Measurements from ENCODE around the gene NAA16.

The NAA16 gene

GRCh38 chr13:41299316-41300094 is 11.6 kb upstream of the NAA16 start:
- H3K4me3 ChIP-seq (ENCODE audit: low read length) = no peak overlapping the region
- no peak for DNase-seq (ENCODE audit: low read depth, low spot score)

- DNase-seq (ENCODE audit: low read depth, low spot score) = no peak
Observed at GRCh38 chr13:41302743-41303142, 8.3 kb upstream of the NAA16 start.

GRCh38 chr13:41304551-41304950 is 6.5 kb upstream of the NAA16 start:
- DNase-seq (ENCODE audit: low read depth, low spot score) = no peak
- no peak overlapping the region for H3K4me3 ChIP-seq (ENCODE audit: low read length)

More at GRCh38 chr13:41302743-41303142, 8.3 kb upstream of the NAA16 start:
- no peak overlapping the region for H3K4me3 ChIP-seq (ENCODE audit: low read length)

GRCh38 chr13:41306271-41307145 is 4.6 kb upstream of the NAA16 start:
- no peak overlapping the region for H3K4me3 ChIP-seq (ENCODE audit: low read length)
- no peak for DNase-seq (ENCODE audit: low read depth, low spot score)

- no peak overlapping the region for H3K4me3 ChIP-seq (ENCODE audit: low read length)
- DNase-seq (ENCODE audit: low read depth, low spot score) = no peak
Observed at GRCh38 chr13:41307884-41308640, 3.0 kb upstream of the NAA16 start.

- H3K4me3 ChIP-seq (ENCODE audit: low read length) = peak overlapping the region; percentile 76
- no peak for DNase-seq (ENCODE audit: low read depth, low spot score)
Observed at GRCh38 chr13:41311406-41312175, 524 bp downstream of the NAA16 start.

- DNase-seq (ENCODE audit: low read depth, low spot score) = no peak
- peak overlapping the region; percentile 76 for H3K4me3 ChIP-seq (ENCODE audit: low read length)
Observed at GRCh38 chr13:41312176-41312500, 1.1 kb downstream of the NAA16 start.

- no peak overlapping the region; the same call in 1 of the 2 replicates for H3K4me3 ChIP-seq (ENCODE audit: low read length)
- DNase-seq (ENCODE audit: low read depth, low spot score) = no peak
Observed at GRCh38 chr13:41313117-41313516, 2.0 kb downstream of the NAA16 start.

GRCh38 chr13:41313659-41314197 is 2.7 kb downstream of the NAA16 start:
- no peak for DNase-seq (ENCODE audit: low read depth, low spot score)

GRCh38 chr13:41315443-41316047 is 4.5 kb downstream of the NAA16 start:
- no peak overlapping the region for H3K4me3 ChIP-seq (ENCODE audit: low read length)
- no peak for DNase-seq (ENCODE audit: low read depth, low spot score)

More at GRCh38 chr13:41313659-41314197, 2.7 kb downstream of the NAA16 start:
- no peak overlapping the region for H3K4me3 ChIP-seq (ENCODE audit: low read length)

- H3K4me3 ChIP-seq (ENCODE audit: low read length) = no peak overlapping the region
Observed at GRCh38 chr13:41317243-41317642, 6.2 kb downstream of the NAA16 start.

GRCh38 chr13:41325752-41326151 is 14.7 kb downstream of the NAA16 start:
- no peak overlapping the region for H3K4me3 ChIP-seq (ENCODE audit: low read length)
- DNase-seq (ENCODE audit: low read depth, low spot score) = no peak

More at GRCh38 chr13:41317243-41317642, 6.2 kb downstream of the NAA16 start:
- DNase-seq (ENCODE audit: low read depth, low spot score) = no peak

- H3K4me3 ChIP-seq (ENCODE audit: low read length) = no peak overlapping the region
- DNase-seq (ENCODE audit: low read depth, low spot score) = no peak
Observed at GRCh38 chr13:41326661-41327060, 15.6 kb downstream of the NAA16 start.

GRCh38 chr13:41327994-41328790 is 17.1 kb downstream of the NAA16 start:
- no peak for DNase-seq (ENCODE audit: low read depth, low spot score)
- no peak overlapping the region for H3K4me3 ChIP-seq (ENCODE audit: low read length)

- DNase-seq (ENCODE audit: low read depth, low spot score) = no peak
- H3K4me3 ChIP-seq (ENCODE audit: low read length) = no peak overlapping the region
Observed at GRCh38 chr13:41332829-41333228, 21.8 kb downstream of the NAA16 start.

- DNase-seq (ENCODE audit: low read depth, low spot score) = no peak
- H3K4me3 ChIP-seq (ENCODE audit: low read length) = no peak overlapping the region
Observed at GRCh38 chr13:41334810-41335209, 23.7 kb downstream of the NAA16 start.

GRCh38 chr13:41344358-41344757 is 33.3 kb downstream of the NAA16 start:
- no peak for DNase-seq (ENCODE audit: low read depth, low spot score)
- no peak overlapping the region for H3K4me3 ChIP-seq (ENCODE audit: low read length)
